GM12865 (cell line): ENCODE results near the gene THSD4.

Source experiments
- DNase-seq: peaks from one replicate; pipeline ENCODE4 v3.0.0; 2010; ENCODE audit warnings: low read depth
- H3K4me3 ChIP-seq: 2 replicates; pipeline ENCODE4 v1.5.1; 2011; ENCODE audit warnings: mild to moderate bottlenecking, low read depth, low read length, control low read depth
- CTCF ChIP-seq: IDR thresholded peaks from 2 replicates; pipeline ENCODE4 v1.5.1; 2011; ENCODE audit warnings: low read length, control low read depth, low read depth, inconsistent platforms; ENCODE audit not compliant: insufficient read depth; ENCODE audit errors: missing control alignments

THSD4 gene

GRCh38 chr15:71425388-71425787 lies 310.1 kb downstream of the THSD4 start:
- no peak for TF ChIP-seq CTCF
- no peak for DNase-seq
- H3K4me3 ChIP-seq, result no peak overlapping the region

GRCh38 chr15:71426792-71427191 lies 311.5 kb downstream of the THSD4 start:
- no peak for DNase-seq
- no peak for TF ChIP-seq CTCF
- no peak overlapping the region for H3K4me3 ChIP-seq

GRCh38 chr15:71430782-71431181 lies 315.5 kb downstream of the THSD4 start:
- no peak overlapping the region for H3K4me3 ChIP-seq
- no peak for DNase-seq
- no peak for TF ChIP-seq CTCF

- TF ChIP-seq CTCF, result no peak
- DNase-seq, result no peak
- no peak overlapping the region for H3K4me3 ChIP-seq
These were observed 316.4 kb downstream of the THSD4 start for GRCh38 chr15:71431343-71432336.

GRCh38 chr15:71433402-71433801 lies 318.1 kb downstream of the THSD4 start:
- TF ChIP-seq CTCF, result no peak
- no peak for DNase-seq
- H3K4me3 ChIP-seq, result no peak overlapping the region

GRCh38 chr15:71434774-71435173 lies 319.5 kb downstream of the THSD4 start:
- peak; percentile 30 for DNase-seq

More at GRCh38 chr15:71434774-71435173, 319.5 kb downstream of the THSD4 start:
- H3K4me3 ChIP-seq, result no peak overlapping the region
- no peak for TF ChIP-seq CTCF
